ENCODE measurements around the gene PRIM1.

Gene PRIM1

GRCh38 chr12:56721216-56721615 is 30.9 kb downstream of the PRIM1 start:
- Histone ChIP-seq H3K9me3 (ENCODE audit: control insufficient read depth, low read length) (no peaks in the 10 kb centered on the region), H3K36me3 (ENCODE audit: control insufficient read depth, insufficient read depth, low read length) (peaks cover 43% of the 10 kb centered on the region), H3K4me1 (ENCODE audit: control insufficient read depth, insufficient read depth, low read length, poor library complexity, severe bottlenecking) (peaks cover 47% of the 10 kb centered on the region), H3K27me3 (replicated peaks; ENCODE audit: control insufficient read depth, insufficient read depth, low read length, poor library complexity, severe bottlenecking) (no peaks in the 10 kb centered on the region), H3K4me3 (ENCODE audit: insufficient read depth, low read depth, low read length, poor library complexity, severe bottlenecking) (no peak overlapping the region), H3K27ac (ENCODE audit: insufficient read depth, low read length, poor library complexity, severe bottlenecking) (peak overlapping the region; percentile 9)
- DNase-seq: no peak

GRCh38 chr12:56720731-56721151 is 31.4 kb downstream of the PRIM1 start:
- peaks cover 48% of the 10 kb centered on the region for H3K36me3 ChIP-seq (ENCODE audit: control insufficient read depth, insufficient read depth, low read length)
- peaks cover 45% of the 10 kb centered on the region for H3K4me1 ChIP-seq (ENCODE audit: control insufficient read depth, insufficient read depth, low read length, poor library complexity, severe bottlenecking)
- no peak overlapping the region for H3K4me3 ChIP-seq (ENCODE audit: insufficient read depth, low read depth, low read length, poor library complexity, severe bottlenecking)

GRCh38 chr12:56719056-56719455 is 33.1 kb downstream of the PRIM1 start:
- H3K4me1 ChIP-seq (ENCODE audit: control insufficient read depth, insufficient read depth, low read length, poor library complexity, severe bottlenecking): peaks cover 41% of the 10 kb centered on the region
- no peaks in the 10 kb centered on the region for H3K9me3 ChIP-seq (ENCODE audit: control insufficient read depth, low read length)
- peaks cover 64% of the 10 kb centered on the region for H3K36me3 ChIP-seq (ENCODE audit: control insufficient read depth, insufficient read depth, low read length)
- H3K4me3 ChIP-seq (ENCODE audit: insufficient read depth, low read depth, low read length, poor library complexity, severe bottlenecking): no peak overlapping the region
- no peak for DNase-seq
- H3K27ac ChIP-seq (ENCODE audit: insufficient read depth, low read length, poor library complexity, severe bottlenecking): no peak overlapping the region
- no peaks in the 10 kb centered on the region for H3K27me3 ChIP-seq (replicated peaks; ENCODE audit: control insufficient read depth, insufficient read depth, low read length, poor library complexity, severe bottlenecking)

More at GRCh38 chr12:56720731-56721151, 31.4 kb downstream of the PRIM1 start:
- DNase-seq: no peak
- H3K9me3 ChIP-seq (ENCODE audit: control insufficient read depth, low read length): no peaks in the 10 kb centered on the region
- peak overlapping the region; percentile 5 for H3K27ac ChIP-seq (ENCODE audit: insufficient read depth, low read length, poor library complexity, severe bottlenecking)
- no peaks in the 10 kb centered on the region for H3K27me3 ChIP-seq (replicated peaks; ENCODE audit: control insufficient read depth, insufficient read depth, low read length, poor library complexity, severe bottlenecking)

- DNase-seq: no peak
- Histone ChIP-seq H3K27me3 (replicated peaks; ENCODE audit: control insufficient read depth, insufficient read depth, low read length, poor library complexity, severe bottlenecking) (no peaks in the 10 kb centered on the region), H3K4me1 (ENCODE audit: control insufficient read depth, insufficient read depth, low read length, poor library complexity, severe bottlenecking) (peaks cover 37% of the 10 kb centered on the region), H3K27ac (ENCODE audit: insufficient read depth, low read length, poor library complexity, severe bottlenecking) (no peak overlapping the region), H3K9me3 (ENCODE audit: control insufficient read depth, low read length) (no peaks in the 10 kb centered on the region), H3K4me3 (ENCODE audit: insufficient read depth, low read depth, low read length, poor library complexity, severe bottlenecking) (no peak overlapping the region), H3K36me3 (ENCODE audit: control insufficient read depth, insufficient read depth, low read length) (peaks cover 69% of the 10 kb centered on the region)
These were observed 33.5 kb downstream of the PRIM1 start for GRCh38 chr12:56718636-56719035.

- Histone ChIP-seq H3K27me3 (replicated peaks; ENCODE audit: control insufficient read depth, insufficient read depth, low read length, poor library complexity, severe bottlenecking) (no peaks in the 10 kb centered on the region), H3K36me3 (ENCODE audit: control insufficient read depth, insufficient read depth, low read length) (peaks cover 73% of the 10 kb centered on the region), H3K9me3 (ENCODE audit: control insufficient read depth, low read length) (no peaks in the 10 kb centered on the region), H3K27ac (ENCODE audit: insufficient read depth, low read length, poor library complexity, severe bottlenecking) (no peak overlapping the region), H3K4me1 (ENCODE audit: control insufficient read depth, insufficient read depth, low read length, poor library complexity, severe bottlenecking) (peaks cover 33% of the 10 kb centered on the region), H3K4me3 (ENCODE audit: insufficient read depth, low read depth, low read length, poor library complexity, severe bottlenecking) (no peak overlapping the region)
- no peak for DNase-seq
These were observed 34.0 kb downstream of the PRIM1 start for GRCh38 chr12:56718149-56718548.

- Histone ChIP-seq H3K9me3 (ENCODE audit: control insufficient read depth, low read length) (no peaks in the 10 kb centered on the region), H3K4me3 (ENCODE audit: insufficient read depth, low read depth, low read length, poor library complexity, severe bottlenecking) (no peak overlapping the region), H3K4me1 (ENCODE audit: control insufficient read depth, insufficient read depth, low read length, poor library complexity, severe bottlenecking) (peaks cover 26% of the 10 kb centered on the region), H3K36me3 (ENCODE audit: control insufficient read depth, insufficient read depth, low read length) (peaks cover 83% of the 10 kb centered on the region), H3K27me3 (replicated peaks; ENCODE audit: control insufficient read depth, insufficient read depth, low read length, poor library complexity, severe bottlenecking) (no peaks in the 10 kb centered on the region), H3K27ac (ENCODE audit: insufficient read depth, low read length, poor library complexity, severe bottlenecking) (peak overlapping the region; percentile 45)
- no peak for DNase-seq
These were observed 34.9 kb downstream of the PRIM1 start for GRCh38 chr12:56716933-56717880.

- H3K27ac ChIP-seq (ENCODE audit: insufficient read depth, low read length, poor library complexity, severe bottlenecking): no peak overlapping the region
- H3K36me3 ChIP-seq (ENCODE audit: control insufficient read depth, insufficient read depth, low read length): peaks cover 81% of the 10 kb centered on the region
- no peaks in the 10 kb centered on the region for H3K9me3 ChIP-seq (ENCODE audit: control insufficient read depth, low read length)
- H3K27me3 ChIP-seq (replicated peaks; ENCODE audit: control insufficient read depth, insufficient read depth, low read length, poor library complexity, severe bottlenecking): no peaks in the 10 kb centered on the region
- H3K4me1 ChIP-seq (ENCODE audit: control insufficient read depth, insufficient read depth, low read length, poor library complexity, severe bottlenecking): peaks cover 19% of the 10 kb centered on the region
- H3K4me3 ChIP-seq (ENCODE audit: insufficient read depth, low read depth, low read length, poor library complexity, severe bottlenecking): no peak overlapping the region
- DNase-seq: no peak
These were observed 35.7 kb downstream of the PRIM1 start for GRCh38 chr12:56716458-56716857.

- Histone ChIP-seq H3K9me3 (ENCODE audit: control insufficient read depth, low read length) (no peaks in the 10 kb centered on the region), H3K4me3 (ENCODE audit: insufficient read depth, low read depth, low read length, poor library complexity, severe bottlenecking) (no peak overlapping the region), H3K4me1 (ENCODE audit: control insufficient read depth, insufficient read depth, low read length, poor library complexity, severe bottlenecking) (peaks cover 12% of the 10 kb centered on the region), H3K27ac (ENCODE audit: insufficient read depth, low read length, poor library complexity, severe bottlenecking) (no peak overlapping the region), H3K36me3 (ENCODE audit: control insufficient read depth, insufficient read depth, low read length) (peaks cover 81% of the 10 kb centered on the region), H3K27me3 (replicated peaks; ENCODE audit: control insufficient read depth, insufficient read depth, low read length, poor library complexity, severe bottlenecking) (no peaks in the 10 kb centered on the region)
- DNase-seq: no peak
These were observed 36.3 kb downstream of the PRIM1 start for GRCh38 chr12:56715798-56716197.

- H3K36me3 ChIP-seq (ENCODE audit: control insufficient read depth, insufficient read depth, low read length): peaks cover 69% of the 10 kb centered on the region
- peaks cover 3% of the 10 kb centered on the region for H3K4me1 ChIP-seq (ENCODE audit: control insufficient read depth, insufficient read depth, low read length, poor library complexity, severe bottlenecking)
- no peak for DNase-seq
- no peaks in the 10 kb centered on the region for H3K9me3 ChIP-seq (ENCODE audit: control insufficient read depth, low read length)
- H3K4me3 ChIP-seq (ENCODE audit: insufficient read depth, low read depth, low read length, poor library complexity, severe bottlenecking): no peak overlapping the region
- H3K27me3 ChIP-seq (replicated peaks; ENCODE audit: control insufficient read depth, insufficient read depth, low read length, poor library complexity, severe bottlenecking): no peaks in the 10 kb centered on the region
- H3K27ac ChIP-seq (ENCODE audit: insufficient read depth, low read length, poor library complexity, severe bottlenecking): no peak overlapping the region
These were observed 37.6 kb downstream of the PRIM1 start for GRCh38 chr12:56714431-56714929.

GRCh38 chr12:56713345-56713744 is 38.8 kb downstream of the PRIM1 start:
- H3K27ac ChIP-seq (ENCODE audit: insufficient read depth, low read length, poor library complexity, severe bottlenecking): no peak overlapping the region
- peaks cover 62% of the 10 kb centered on the region for H3K36me3 ChIP-seq (ENCODE audit: control insufficient read depth, insufficient read depth, low read length)
- H3K4me1 ChIP-seq (ENCODE audit: control insufficient read depth, insufficient read depth, low read length, poor library complexity, severe bottlenecking): no peaks in the 10 kb centered on the region
- no peaks in the 10 kb centered on the region for H3K27me3 ChIP-seq (replicated peaks; ENCODE audit: control insufficient read depth, insufficient read depth, low read length, poor library complexity, severe bottlenecking)
- H3K4me3 ChIP-seq (ENCODE audit: insufficient read depth, low read depth, low read length, poor library complexity, severe bottlenecking): no peak overlapping the region
- no peaks in the 10 kb centered on the region for H3K9me3 ChIP-seq (ENCODE audit: control insufficient read depth, low read length)
- DNase-seq: no peak
